ENCODE data around the gene STK16. TPM values are rescaled to one million over a fixed set of nuclear protein-coding genes. Genes with fewer than 3 reads are reported as not detected.

The STK16 gene
- total and polyA plus RNA-seq, 4 donors = 5.8 to 44.3 (median 23.7) TPM

GRCh38 chr2:219216535-219216915, 28.8 kb upstream of the STK16 start:
- H3K4me1 ChIP-seq (ENCODE audit: control insufficient read depth in 4 of 4, insufficient read depth in 4 of 4, low read length in 3 of 4) = peaks cover 5 to 27% (median 19%) of the 10 kb centered on the region in 4 donors
- TF ChIP-seq HNF4G (IDR thresholded peaks at IDR 0.05) (no peak), NR2F2 (IDR thresholded peaks at IDR 0.05) (no peak), YY1 (IDR thresholded peaks at IDR 0.05) (no peak), JUND (IDR thresholded peaks at IDR 0.05) (no peak), SP1 (IDR thresholded peaks at IDR 0.05) (no peak), GABPA (IDR thresholded peaks at IDR 0.05 in 1 of 2, conservative IDR thresholded peaks at IDR 0.05 in 1 of 2) (no peak), ZBTB33 (IDR thresholded peaks at IDR 0.05) (no peak), ATF3 (IDR thresholded peaks at IDR 0.05) (no peak), TAF1 (conservative IDR thresholded peaks at IDR 0.05) (no peak), FOXA1 (IDR thresholded peaks at IDR 0.05) (no peak), HNF4A (conservative IDR thresholded peaks at IDR 0.05) (no peak), REST (IDR thresholded peaks at IDR 0.05) (no peak), RAD21 (IDR thresholded peaks at IDR 0.05) (no peak), CTCF (IDR thresholded peaks at IDR 0.05; ENCODE audit: low read depth, low read length, missing input control) (no peak)
- H3K9ac ChIP-seq (ENCODE audit: low read depth in 1 of 2, low read length in 2 of 2) = no peak overlapping the region
- H3K27me3 ChIP-seq (ENCODE audit: control insufficient read depth in 4 of 4, insufficient read depth in 4 of 4, low read length in 3 of 4) = no peaks in the 10 kb centered on the region
- peaks cover 11 to 35% (median 18%) of the 10 kb centered on the region in 4 donors for H3K36me3 ChIP-seq (ENCODE audit: control insufficient read depth in 4 of 4, insufficient read depth in 3 of 4, low read depth in 1 of 4, low read length in 3 of 4)
- H3K27ac ChIP-seq (ENCODE audit: low read depth in 1 of 2, low read length in 2 of 2) = no peak overlapping the region
- no peak overlapping the region for H3K4me3 ChIP-seq (ENCODE audit: low read depth in 1 of 3, low read length in 3 of 3)
- DNase-seq (ENCODE audit: low spot score) = peak; percentile 36
- 96% methylated on average over 6 of the region's 6 CpGs for WGBS
- no peaks in the 10 kb centered on the region for H3K9me3 ChIP-seq (ENCODE audit: control insufficient read depth in 4 of 4, low read length in 3 of 4)

- Histone ChIP-seq H3K4me3 (ENCODE audit: low read depth in 1 of 3, low read length in 3 of 3) (peak overlapping the region; percentile 51 to 64 (median 52)), H3K4me1 (ENCODE audit: control insufficient read depth in 4 of 4, insufficient read depth in 4 of 4, low read length in 3 of 4) (peaks cover 5 to 27% (median 19%) of the 10 kb centered on the region in 4 donors), H3K27me3 (ENCODE audit: control insufficient read depth in 4 of 4, insufficient read depth in 4 of 4, low read length in 3 of 4) (no peaks in the 10 kb centered on the region), H3K36me3 (ENCODE audit: control insufficient read depth in 4 of 4, insufficient read depth in 3 of 4, low read depth in 1 of 4, low read length in 3 of 4) (peaks cover 12 to 43% (median 29%) of the 10 kb centered on the region in 4 donors), H3K27ac (ENCODE audit: low read depth in 1 of 2, low read length in 2 of 2) (peak overlapping the region; percentile 85 to 92), H3K9me3 (ENCODE audit: control insufficient read depth in 4 of 4, low read length in 3 of 4) (no peaks in the 10 kb centered on the region), H3K9ac (ENCODE audit: low read depth in 1 of 2, low read length in 2 of 2) (peak overlapping the region; percentile 10 to 48)
- under 1% methylated on average over 37 of the region's 37 CpGs for WGBS
- TF ChIP-seq RAD21 (IDR thresholded peaks at IDR 0.05) (peak in 1 of 2 donors; percentile 2), HNF4A (conservative IDR thresholded peaks at IDR 0.05) (peak in 1 of 2 donors; percentile 1), JUND (IDR thresholded peaks at IDR 0.05) (no peak)
- DNase-seq (ENCODE audit: low spot score) = no peak
These were observed 27.0 kb upstream of the STK16 start for GRCh38 chr2:219218217-219218731.

Data from liver (tissue), 9 donors.